ENCODE data around the gene MROH9. TPM values are rescaled to one million over a fixed set of nuclear protein-coding genes. Genes with fewer than 3 reads are reported as not detected.

The MROH9 gene
- total and polyA plus RNA-seq, 2 of the 4 experiments (the other 2 are of a cell fraction): not detected

- TF ChIP-seq ELK1 (IDR thresholded peaks at IDR 0.05; ENCODE audit: borderline replicate concordance, low read depth, low read length) (no peak), SMC3 (IDR thresholded peaks at IDR 0.05; ENCODE audit: low read depth, low read length) (no peak), CEBPB (IDR thresholded peaks at IDR 0.05; ENCODE audit: low read depth, low read length) (no peak)
Observed at GRCh38 chr1:170970256-170970655, 34.9 kb downstream of the MROH9 start (continued).

GRCh38 chr1:170978371-170978910 is 43.1 kb downstream of the MROH9 start:
- dilution Hi-C loops (cut with HindIII; ENCODE audit: low sequenced_read_pairs, unreplicated experiment) (no loop called here), intact Hi-C loops (cut with micrococcal nuclease) (no loop called here), in situ Hi-C loops (cut with MboI; ENCODE audit: low sequenced_read_pairs) (loop anchor here (10.0 kb wide), 1 partner anchor 256 kb away; no protein-coding TSS in a partner anchor)
- POLR2A ChIA-PET (ENCODE audit: unreplicated experiment): no interaction called here
- no peak overlapping the region for H2AFZ ChIP-seq (replicated peaks; ENCODE audit: low read length, poor library complexity)
- no peak overlapping the region for H4K5ac ChIP-seq (ENCODE audit: low read depth, low read length)
- CTCF ChIA-PET: no interaction called here
- H4K91ac ChIP-seq (ENCODE audit: insufficient read depth, low read depth, low read length): no peak overlapping the region
- no peaks in the 10 kb centered on the region for H3K36me3 ChIP-seq (ENCODE audit: control insufficient read depth, insufficient read depth, low read length)
- H3K27ac ChIP-seq (ENCODE audit: insufficient read depth, low read length): no peak overlapping the region
- H2BK20ac ChIP-seq (ENCODE audit: low read depth, low read length): no peak overlapping the region
- no peak overlapping the region for H3K4me3 ChIP-seq (ENCODE audit: insufficient read depth, low read depth, low read length)
- ATAC-seq (ENCODE audit: low read depth): no peak
- no peak overlapping the region for H2BK5ac ChIP-seq (ENCODE audit: low read depth, low read length, poor library complexity, severe bottlenecking)
- H3K4me2 ChIP-seq (ENCODE audit: low read depth, low read length): no peak overlapping the region
- H3K4ac ChIP-seq (ENCODE audit: low read depth, low read length): no peak overlapping the region
- no peak overlapping the region for H2BK120ac ChIP-seq (ENCODE audit: low read depth, low read length)
- no peak for DNase-seq
- no peaks in the 10 kb centered on the region for H3K79me1 ChIP-seq (ENCODE audit: low read depth in 1 of 2, low read length in 2 of 2)
- no peak overlapping the region for H3K23ac ChIP-seq (ENCODE audit: low read depth, low read length)
- no peak overlapping the region for H3K18ac ChIP-seq (ENCODE audit: low read depth, low read length)
- TF ChIP-seq RCOR1 (IDR thresholded peaks at IDR 0.05; ENCODE audit: insufficient replicate concordance, low read length) (no peak), POLR2A (IDR thresholded peaks at IDR 0.05; ENCODE audit: low read depth, low read length) (no peak), MAFK (IDR thresholded peaks at IDR 0.05; ENCODE audit: low read depth, low read length) (no peak), NFE2L2 (IDR thresholded peaks at IDR 0.05; ENCODE audit: low read depth, low read length) (no peak), USF2 (IDR thresholded peaks at IDR 0.05; ENCODE audit: low read depth, low read length) (no peak), SMC3 (IDR thresholded peaks at IDR 0.05; ENCODE audit: low read depth, low read length) (no peak), BHLHE40 (IDR thresholded peaks at IDR 0.05; ENCODE audit: low read depth, low read length) (no peak), RFX5 (IDR thresholded peaks at IDR 0.05; ENCODE audit: low read depth, low read length) (no peak), ELK1 (IDR thresholded peaks at IDR 0.05; ENCODE audit: borderline replicate concordance, low read depth, low read length) (no peak)
- no peak overlapping the region for H3K56ac ChIP-seq (ENCODE audit: extremely low read depth, insufficient read depth, low read length)
- no peaks in the 10 kb centered on the region for H3K9me1 ChIP-seq (ENCODE audit: insufficient read depth, low read length)
- H3K9ac ChIP-seq (ENCODE audit: low read depth, low read length): no peak overlapping the region
- no peaks in the 10 kb centered on the region; the same call in 1 of the 2 replicates for H3K9me3 ChIP-seq (ENCODE audit: control insufficient read depth, insufficient read depth, low read length)
- BruUV-seq (replicated peaks): no TSS peak
- H2AK5ac ChIP-seq (ENCODE audit: low read depth, low read length): no peak overlapping the region
- H4K8ac ChIP-seq (ENCODE audit: low read depth in 2 of 2, low read length in 2 of 2): no peak overlapping the region
- no peak overlapping the region for H3K14ac ChIP-seq (replicated peaks; ENCODE audit: low read depth, low read length)
- no peak overlapping the region for H2BK15ac ChIP-seq (ENCODE audit: low read depth, low read length)
- H3K27me3 ChIP-seq (ENCODE audit: control insufficient read depth, insufficient read depth, low read length): no peaks in the 10 kb centered on the region
- no peaks in the 10 kb centered on the region for H3K4me1 ChIP-seq (ENCODE audit: control insufficient read depth, insufficient read depth, low read length)
- WGBS, 2 experiments (ENCODE audit: extremely low coverage in 2 of 2, insufficient read length in 1 of 2): no CpG with 5 or more reads among the region's 2 CpGs
- H2AK9ac ChIP-seq (replicated peaks; ENCODE audit: low read depth, low read length, poor library complexity): no peak overlapping the region
- H4K20me1 ChIP-seq (ENCODE audit: insufficient read depth, low read length): no peaks in the 10 kb centered on the region

Data from IMR-90 (cell line).